NCI-H446 (cell line): ENCODE results near the gene UNC13D.
"Not testable (repeated sequence)": the region's sequence is repeated elsewhere in the genome, so short reads cannot be mapped to it uniquely, and the experiment has no call there.

Source experiments
- DNase-seq, 2 experiments: peaks; one replicate each; lab custom pipeline; 2025; lab: John Stamatoyannopoulos, UW

The UNC13D gene

DNA sequence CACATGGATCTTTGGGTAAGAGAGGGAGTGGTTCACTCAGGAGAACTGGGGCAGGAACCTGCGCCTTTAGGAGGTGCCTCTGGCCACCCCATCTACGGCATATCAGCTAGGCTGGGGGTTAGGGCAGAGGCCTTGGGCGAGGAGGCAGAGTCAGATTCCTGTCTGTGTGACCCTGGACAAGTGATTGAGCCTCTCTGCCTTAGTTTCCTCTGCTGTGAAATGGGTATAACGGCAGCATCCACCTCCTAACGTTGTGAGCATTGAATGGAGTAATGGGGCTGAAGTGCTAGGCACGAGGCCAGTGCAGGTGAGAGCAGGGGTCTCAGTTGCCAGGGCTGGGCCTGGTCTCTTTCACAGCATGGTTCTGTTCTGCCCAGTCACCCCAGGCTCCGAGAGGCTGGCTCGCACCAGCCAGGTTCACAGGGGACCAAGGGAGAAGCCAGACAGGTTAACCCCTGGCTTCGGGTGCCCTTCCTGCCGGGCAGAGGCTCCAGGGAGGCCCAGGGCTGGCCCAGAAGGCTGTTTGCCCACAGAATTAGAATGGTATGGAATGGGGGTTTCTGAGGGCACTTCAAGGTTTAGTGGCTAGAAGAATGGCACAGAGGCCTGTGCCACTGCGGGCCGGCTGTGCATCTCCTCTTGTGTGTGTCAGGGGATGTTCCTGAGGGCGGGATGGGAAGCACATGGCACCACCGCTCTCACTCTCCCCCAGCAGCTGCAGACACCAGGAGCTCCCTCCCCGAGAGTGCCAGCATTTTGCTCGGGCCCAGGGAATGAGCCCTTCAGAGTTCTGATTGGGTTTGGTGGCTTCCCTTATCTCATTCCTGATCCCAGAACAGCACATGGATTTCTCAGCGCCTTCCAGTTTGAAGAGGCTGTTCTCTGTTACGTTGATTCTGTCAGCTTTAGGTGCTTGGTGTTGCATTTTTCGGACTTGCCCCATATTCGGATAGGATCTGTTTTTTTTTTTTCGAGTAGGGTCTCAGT lies 23.8 kb downstream of the UNC13D start:
- DNase-seq = no peak

- DNase-seq = no peak
These were observed 24.5 kb downstream of the UNC13D start for GRCh38 chr17:75819678-75820077.

DNA sequence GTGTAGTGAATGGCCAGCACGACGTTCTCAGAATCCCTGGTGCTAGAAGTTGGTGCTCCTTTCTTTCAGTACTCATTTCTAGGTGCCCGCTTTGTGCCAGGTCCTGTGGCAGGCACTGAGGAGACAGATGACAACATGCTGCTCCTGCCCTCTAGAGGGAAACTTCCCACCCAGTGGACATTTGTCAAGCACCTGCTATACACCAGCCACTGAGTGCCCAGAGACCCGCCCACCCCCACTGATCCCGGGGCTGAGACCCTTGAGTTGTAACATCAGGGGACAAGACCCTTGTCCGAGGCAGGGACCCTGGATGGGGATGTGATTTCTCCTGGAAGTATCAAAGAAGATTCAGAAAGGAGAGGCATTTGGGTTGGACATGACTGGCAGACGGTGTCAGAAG lies 25.1 kb downstream of the UNC13D start:
- DNase-seq = no peak

GRCh38 chr17:75818326-75818885 lies 25.8 kb downstream of the UNC13D start:
- DNase-seq = no peak

GRCh38 chr17:75817571-75817970 lies 26.6 kb downstream of the UNC13D start:
- no peak for DNase-seq

- DNase-seq = no peak
These were observed 27.5 kb downstream of the UNC13D start for GRCh38 chr17:75816693-75817092.

DNA sequence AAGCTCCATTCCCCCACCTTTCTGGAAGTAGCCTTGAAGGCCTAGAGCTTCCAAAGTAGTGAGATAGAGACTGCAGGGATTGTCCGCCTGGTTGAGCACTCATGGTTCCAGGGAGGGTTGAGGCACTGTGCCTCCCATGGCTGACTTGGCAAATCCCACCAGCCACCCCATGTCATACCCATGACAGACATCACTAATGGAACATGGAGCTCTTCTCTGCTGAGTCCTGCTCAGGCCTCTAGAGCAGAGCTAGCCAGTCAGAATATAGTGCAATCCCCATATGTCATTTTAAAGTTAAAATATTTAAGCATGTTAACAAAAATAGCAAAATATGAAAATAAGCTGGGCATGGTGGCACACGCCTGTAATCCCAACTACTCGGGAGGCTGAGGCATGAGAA lies 28.8 kb downstream of the UNC13D start:
- no peak for DNase-seq

DNA sequence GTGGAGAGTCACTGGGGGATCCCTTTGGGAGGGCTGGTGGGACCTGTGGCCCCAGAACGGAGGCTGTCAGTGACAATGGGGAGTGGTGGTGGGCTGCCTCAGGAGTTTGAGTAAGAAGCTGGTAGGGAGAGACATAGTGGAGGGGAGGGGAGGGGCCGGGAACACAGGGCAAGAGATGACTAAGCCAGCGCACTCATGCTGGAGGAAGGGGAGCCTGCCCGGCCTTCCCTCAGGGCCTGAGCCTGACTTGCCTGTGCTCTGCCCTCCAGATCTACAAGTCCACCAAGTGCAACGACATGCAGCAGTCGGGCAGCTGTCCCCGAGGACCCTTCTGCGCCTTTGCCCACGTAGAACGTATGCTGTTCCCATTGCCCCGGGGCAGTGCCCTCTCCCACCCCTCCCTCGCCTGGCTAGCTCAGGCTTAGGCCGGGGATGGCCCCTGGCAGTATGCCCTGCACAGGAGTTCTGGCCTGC lies 29.3 kb downstream of the UNC13D start:
- no peak for DNase-seq

DNA sequence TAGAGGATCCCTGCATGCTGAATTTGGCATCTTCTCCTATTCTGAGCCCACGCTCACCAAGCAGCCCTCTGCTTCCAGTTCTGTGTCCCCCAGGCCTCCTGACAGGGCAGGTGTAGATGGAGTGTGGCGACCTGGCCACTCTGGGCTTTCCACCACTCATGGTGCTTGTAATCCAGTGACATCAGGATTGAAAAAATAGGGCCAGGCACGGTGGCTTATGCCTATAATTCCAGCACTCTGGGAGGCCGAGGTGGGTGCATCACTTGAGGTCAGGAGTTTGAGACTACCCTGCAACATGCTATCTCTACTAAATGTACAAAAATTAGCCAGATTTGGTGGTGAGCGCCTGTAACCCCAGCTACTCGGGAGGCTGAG lies 30.2 kb downstream of the UNC13D start:
- DNase-seq = no peak

DNA sequence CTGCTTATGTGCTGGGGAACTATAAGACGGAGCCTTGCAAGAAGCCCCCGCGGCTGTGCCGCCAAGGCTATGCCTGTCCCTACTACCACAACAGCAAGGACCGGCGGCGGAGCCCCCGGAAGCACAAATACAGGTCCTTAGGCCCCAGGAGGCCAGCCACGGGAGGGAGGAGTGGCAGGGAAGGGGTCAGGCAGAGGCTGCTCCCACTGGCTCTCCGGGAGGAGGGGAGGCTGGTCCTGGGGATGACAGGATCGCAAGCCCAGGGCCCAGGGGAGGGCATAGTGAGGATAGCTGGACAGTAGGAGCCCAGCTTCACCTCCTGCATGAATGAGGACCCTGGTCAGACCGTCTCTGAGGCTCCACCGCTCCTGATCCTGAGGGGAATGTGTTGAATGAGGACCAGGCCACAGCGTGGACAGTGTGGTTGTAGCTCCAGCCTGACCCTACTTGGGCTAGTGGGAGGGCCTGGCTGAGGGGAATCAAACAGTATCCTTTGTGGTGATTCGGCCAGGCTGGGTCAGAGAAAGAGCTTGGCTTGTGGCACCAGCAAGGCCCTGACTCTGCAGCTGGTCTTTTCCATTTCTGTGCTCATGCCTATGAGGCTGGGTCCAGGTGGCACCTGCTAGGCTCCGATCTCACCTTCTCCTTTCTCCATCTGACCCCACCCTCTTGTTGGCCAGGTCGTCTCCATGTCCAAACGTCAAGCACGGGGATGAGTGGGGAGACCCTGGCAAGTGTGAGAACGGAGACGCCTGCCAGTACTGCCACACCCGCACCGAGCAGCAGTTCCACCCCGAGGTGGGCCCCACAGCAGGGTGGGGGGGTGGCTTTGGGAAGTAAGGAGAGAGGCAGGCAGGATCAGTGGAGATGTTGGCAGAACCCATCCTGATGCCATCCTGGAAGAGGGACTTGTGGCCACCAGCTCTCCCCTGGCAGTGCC lies 30.9 kb downstream of the UNC13D start:
- no peak for DNase-seq

GRCh38 chr17:75812096-75813013 lies 31.8 kb downstream of the UNC13D start:
- DNase-seq = no peak

GRCh38 chr17:75811174-75811573 lies 33.0 kb downstream of the UNC13D start:
- no peak for DNase-seq

GRCh38 chr17:75810756-75811155 lies 33.4 kb downstream of the UNC13D start:
- DNase-seq = not testable (repeated sequence)

DNA sequence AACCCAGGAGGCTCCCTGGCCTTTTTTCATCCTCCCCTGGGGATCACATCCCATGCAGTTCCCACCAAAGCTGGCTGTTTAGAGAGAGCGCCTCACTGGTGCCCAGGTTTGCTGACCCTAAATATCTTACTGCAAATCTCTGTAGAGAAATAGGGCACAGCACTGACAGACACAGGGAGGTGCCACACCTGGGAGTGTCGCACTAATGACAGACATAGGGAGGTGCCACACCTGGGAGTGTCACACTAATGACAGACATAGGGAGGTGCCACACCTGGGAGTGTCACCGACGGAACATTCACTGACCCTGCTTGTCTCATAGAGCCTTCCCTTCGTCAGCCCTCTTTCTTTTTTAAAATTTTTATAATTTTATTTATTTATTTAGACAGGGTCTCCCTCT lies 34.0 kb downstream of the UNC13D start:
- DNase-seq = no peak

GRCh38 chr17:75809631-75810111 lies 34.5 kb downstream of the UNC13D start:
- DNase-seq = no peak

- no peak for DNase-seq
These were observed 35.1 kb downstream of the UNC13D start for GRCh38 chr17:75808905-75809621.

GRCh38 chr17:75808549-75808904 lies 35.7 kb downstream of the UNC13D start:
- DNase-seq = no peak

DNA sequence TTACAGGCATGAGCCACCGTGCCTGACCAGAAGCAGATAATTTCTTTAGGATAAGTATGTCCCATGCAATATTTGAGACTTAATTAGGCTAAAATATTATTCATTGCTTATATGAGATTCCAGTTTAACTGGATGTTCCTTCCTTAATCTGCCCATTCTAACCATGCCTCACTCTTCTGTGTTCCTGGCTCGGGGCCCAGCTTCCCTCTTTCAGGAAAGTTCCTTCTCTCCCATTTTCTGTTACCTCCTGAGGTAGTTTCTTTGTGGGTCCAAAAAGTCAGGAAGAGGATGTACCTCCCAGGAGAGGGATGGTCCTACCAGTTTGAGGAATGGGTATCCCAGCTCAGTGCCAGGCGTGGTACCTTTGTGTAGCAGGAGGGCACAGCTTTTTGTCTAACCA lies 36.3 kb downstream of the UNC13D start:
- DNase-seq = no peak

- DNase-seq = no peak
These were observed 37.2 kb downstream of the UNC13D start for GRCh38 chr17:75806822-75807500.

DNA sequence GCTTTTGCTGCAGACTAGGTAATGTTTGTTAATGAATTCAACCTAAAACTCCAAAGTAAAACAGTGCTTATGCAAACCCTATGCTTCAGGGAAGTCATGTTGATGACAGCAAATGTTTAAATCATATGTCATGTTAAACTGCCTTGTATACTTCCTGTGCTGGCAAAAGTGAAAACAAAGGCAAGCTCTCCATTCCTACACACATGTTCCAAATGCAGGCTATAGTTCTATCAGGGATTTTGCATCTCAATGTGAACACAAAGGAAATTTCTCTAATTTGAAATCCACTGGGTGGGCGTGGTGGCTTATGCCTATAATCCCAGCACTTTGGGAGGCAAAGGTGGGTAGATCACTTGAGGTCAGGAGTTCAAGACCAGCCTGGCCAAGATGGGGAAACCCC lies 40.3 kb downstream of the UNC13D start:
- DNase-seq = no peak
